ENCODE measurements around the gene SATL1.

DNA sequence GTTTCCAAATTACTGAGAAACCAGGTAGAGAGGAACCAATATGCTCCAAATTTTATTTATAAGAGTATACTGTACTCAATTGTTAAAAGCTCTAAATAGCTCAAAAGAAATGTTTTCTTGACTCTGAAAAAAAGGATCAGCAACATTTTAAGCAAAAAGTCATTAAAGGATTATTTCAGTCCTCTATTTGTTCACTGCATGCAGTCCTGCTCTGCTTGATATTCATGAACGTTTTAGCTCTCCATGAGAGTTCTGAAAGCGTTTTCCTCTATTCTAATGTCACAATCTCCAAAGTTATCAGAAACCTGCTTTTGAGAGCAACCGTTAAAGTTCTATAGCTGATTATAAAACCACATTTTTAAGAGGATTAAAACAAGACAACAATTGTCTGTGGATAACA is 129.4 kb downstream of the SATL1 start:
- TF ChIP-seq, protein P1, sequence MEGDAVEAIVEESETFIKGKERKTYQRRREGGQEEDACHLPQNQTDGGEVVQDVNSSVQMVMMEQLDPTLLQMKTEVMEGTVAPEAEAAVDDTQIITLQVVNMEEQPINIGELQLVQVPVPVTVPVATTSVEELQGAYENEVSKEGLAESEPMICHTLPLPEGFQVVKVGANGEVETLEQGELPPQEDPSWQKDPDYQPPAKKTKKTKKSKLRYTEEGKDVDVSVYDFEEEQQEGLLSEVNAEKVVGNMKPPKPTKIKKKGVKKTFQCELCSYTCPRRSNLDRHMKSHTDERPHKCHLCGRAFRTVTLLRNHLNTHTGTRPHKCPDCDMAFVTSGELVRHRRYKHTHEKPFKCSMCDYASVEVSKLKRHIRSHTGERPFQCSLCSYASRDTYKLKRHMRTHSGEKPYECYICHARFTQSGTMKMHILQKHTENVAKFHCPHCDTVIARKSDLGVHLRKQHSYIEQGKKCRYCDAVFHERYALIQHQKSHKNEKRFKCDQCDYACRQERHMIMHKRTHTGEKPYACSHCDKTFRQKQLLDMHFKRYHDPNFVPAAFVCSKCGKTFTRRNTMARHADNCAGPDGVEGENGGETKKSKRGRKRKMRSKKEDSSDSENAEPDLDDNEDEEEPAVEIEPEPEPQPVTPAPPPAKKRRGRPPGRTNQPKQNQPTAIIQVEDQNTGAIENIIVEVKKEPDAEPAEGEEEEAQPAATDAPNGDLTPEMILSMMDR (IDR thresholded peaks at IDR 0.05), result no peak
- TF ChIP-seq POLR2A (IDR thresholded peaks at IDR 0.05), result no peak
